GM23338 (cell line): ENCODE measurements around the gene PSMG1. TPM values are rescaled to one million over a fixed set of nuclear protein-coding genes. Genes with fewer than 3 reads are reported as not detected.

Source experiments
- ATAC-seq: fragments of 200-7000 bp; cut with Tn5 transposase; 3 replicates; pipeline ENCODE4 v1.9.1; 2020
- DNase-seq: peaks from one replicate; pipeline ENCODE4 v3.0.0-alpha.2; 2015; ENCODE audit warnings: low spot score
- H2AFZ ChIP-seq: fragments of 200-600 bp; sonication (generic); 2 replicates; pipeline ENCODE4 v1.8.0; 2016; ENCODE audit warnings: antibody characterized with exemption, mild to moderate bottlenecking, moderate library complexity
- H3F3A ChIP-seq: fragments of 200-600 bp; sonication (generic); replicated peaks from 2 replicates; pipeline ENCODE4 v1.8.0; 2017; ENCODE audit warnings: antibody characterized with exemption, mixed run types, low read depth
- H3K27ac ChIP-seq: fragments of 200-600 bp; sonication (generic); 2 replicates; pipeline ENCODE4 v1.6.1; 2016; ENCODE audit warnings: low read depth
- H3K27me3 ChIP-seq: fragments of 200-600 bp; sonication (generic); 2 replicates; pipeline ENCODE4 v1.8.0; 2016; ENCODE audit warnings: mild to moderate bottlenecking, mixed run types, moderate library complexity; ENCODE audit not compliant: insufficient read depth
- H3K36me3 ChIP-seq: fragments of 200-600 bp; sonication (generic); 2 replicates; pipeline ENCODE4 v1.8.0; 2016; ENCODE audit warnings: mild to moderate bottlenecking; ENCODE audit not compliant: insufficient read depth
- H3K4me1 ChIP-seq: fragments of 200-600 bp; sonication (generic); 2 replicates; pipeline ENCODE4 v1.8.0; 2016; ENCODE audit warnings: mild to moderate bottlenecking, moderate library complexity; ENCODE audit not compliant: insufficient read depth
- H3K4me2 ChIP-seq: fragments of 200-600 bp; sonication (generic); 2 replicates; pipeline ENCODE4 v1.7.1; 2017; ENCODE audit warnings: mixed run types
- H3K4me3 ChIP-seq: fragments of 200-600 bp; sonication (generic); 2 replicates; pipeline ENCODE4 v1.6.1; 2016; ENCODE audit warnings: mixed run types
- H3K79me2 ChIP-seq: fragments of 200-600 bp; sonication (generic); replicated peaks from 2 replicates; pipeline ENCODE4 v1.8.0; 2017; ENCODE audit warnings: mild to moderate bottlenecking; ENCODE audit not compliant: insufficient read depth
- H3K9me2 ChIP-seq: fragments of 200-600 bp; sonication (generic); 2 replicates; pipeline ENCODE4 v1.8.0; 2017; ENCODE audit not compliant: insufficient read depth
- H4K20me1 ChIP-seq: fragments of 200-600 bp; sonication (generic); replicated peaks from 2 replicates; pipeline ENCODE4 v1.8.0; 2017; ENCODE audit warnings: mild to moderate bottlenecking; ENCODE audit not compliant: insufficient read depth
- H3K27ac Mint-ChIP-seq: 2 replicates; pipeline ENCODE4 v1.8.0; 2020; ENCODE audit warnings: inconsistent platforms, mild to moderate bottlenecking, moderate library complexity, mixed read lengths
- H3K27me3 Mint-ChIP-seq: 3 replicates; pipeline ENCODE4 v1.8.0; 2022; ENCODE audit warnings: low read depth, mild to moderate bottlenecking, moderate library complexity, mixed read lengths, inconsistent platforms; ENCODE audit not compliant: insufficient read depth, poor library complexity
- H3K36me3 Mint-ChIP-seq: 3 replicates; pipeline ENCODE4 v1.8.0; 2021; ENCODE audit warnings: low read depth, mild to moderate bottlenecking, inconsistent platforms, moderate library complexity, mixed read lengths
- H3K4me1 Mint-ChIP-seq: 3 replicates; pipeline ENCODE4 v1.8.0; 2020; ENCODE audit warnings: mild to moderate bottlenecking, inconsistent platforms, mixed read lengths
- H3K4me3 Mint-ChIP-seq: 3 replicates; pipeline ENCODE4 v1.8.0; 2021; ENCODE audit warnings: moderate library complexity, mild to moderate bottlenecking, inconsistent platforms, mixed read lengths
- H3K9me3 Mint-ChIP-seq: 3 replicates; pipeline ENCODE4 v1.8.0; 2020; ENCODE audit warnings: moderate library complexity, mild to moderate bottlenecking, inconsistent platforms, mixed read lengths
- CREB1 ChIP-seq: fragments of 250-450 bp; sonication (Bioruptor Pico); IDR thresholded peaks from 2 replicates; pipeline ENCODE4 v1.5.0; 2020; ENCODE audit warnings: low read depth, mild to moderate bottlenecking, moderate library complexity
- NANOG ChIP-seq: IDR thresholded peaks from 2 replicates; pipeline ENCODE4 v1.6.1; 2016; ENCODE audit warnings: antibody characterized with exemption, borderline replicate concordance
- REST ChIP-seq: IDR thresholded peaks from one replicate; pipeline ENCODE4 v1.6.1; 2018; ENCODE audit warnings: antibody characterized with exemption; ENCODE audit not compliant: unreplicated experiment
- ZNF462 ChIP-seq: fragments of 250-450 bp; sonication (Bioruptor Pico); IDR thresholded peaks from 2 replicates; pipeline ENCODE4 v1.5.0; 2020; ENCODE audit warnings: mild to moderate bottlenecking, moderate library complexity
- polyA plus RNA-seq: library from polyadenylated mRNA; unstranded; fragments of >200 nt; fragmentation: Nextera tagmentation; extraction: Ambion mirVana; gene quantifications from 2 replicates; pipeline ENCODE4 v1.2.1, GENCODE V29; 2016
- total RNA-seq: library from RNA; depleted of rRNA; stranded (reverse); fragments of >200 nt; shearing (Covaris generic); gene quantifications from 2 replicates; pipeline ENCODE4 v1.2.3, GENCODE V29; 2014

Gene PSMG1
- total and polyA plus RNA-seq, 2 experiments from 2014 or later: 78.4 to 158 TPM

- TF ChIP-seq CREB1 (CRISPR knock-in tag) (no peak), NANOG (no peak), ZNF462 (CRISPR knock-in tag) (no peak), REST (no peak)
- Histone ChIP-seq H2AFZ (no peak overlapping the region), H3K9me2 (no peaks in the 10 kb centered on the region), H3K4me2 (no peak overlapping the region), H3K79me2 (no peaks in the 10 kb centered on the region), H3K4me3 (no peak overlapping the region), H3K4me1 (no peaks in the 10 kb centered on the region), H3F3A (no peaks in the 10 kb centered on the region), H4K20me1 (no peaks in the 10 kb centered on the region), H3K36me3 (no peaks in the 10 kb centered on the region), H3K27ac (no peak overlapping the region), H3K27me3 (no peaks in the 10 kb centered on the region)
- Mint-ChIP-seq H3K27me3 (no peaks in the 10 kb centered on the region), H3K4me1 (no peaks in the 10 kb centered on the region), H3K27ac (no peak overlapping the region), H3K36me3 (peaks cover 10% of the 10 kb centered on the region; the same call in 2 of the 3 replicates), H3K9me3 (peaks cover 19% of the 10 kb centered on the region), H3K4me3 (no peak overlapping the region; the same call in 2 of the 3 replicates)
- ATAC-seq (no peak), DNase-seq (no peak)
Measured at GRCh38 chr21:39156024-39156423, 27.2 kb downstream of the PSMG1 start.
